ENCODE measurements around the gene TNIK. TPM values are rescaled to one million over a fixed set of nuclear protein-coding genes. Genes with fewer than 3 reads are reported as not detected.

TNIK gene
- total RNA-seq, 1 experiment from 2014 or later: 0.69 TPM

GRCh38 chr3:171340434-171340833, 119.8 kb downstream of the TNIK start:
- H3K27me3 ChIP-seq (replicated peaks; ENCODE audit: insufficient read depth, low read depth, low read length, poor library complexity): no peaks in the 10 kb centered on the region
- intact Hi-C loops (cut with micrococcal nuclease; ENCODE audit: unreplicated experiment): no loop called here
- no peak for DNase-seq (ENCODE audit: low spot score)
- BruUV-seq (replicated peaks): no TSS peak
- no peak overlapping the region for H3K27ac ChIP-seq (ENCODE audit: low read depth, low read length, poor library complexity, severe bottlenecking)
- H3K36me3 ChIP-seq (ENCODE audit: insufficient read depth, low read length, poor library complexity, severe bottlenecking): no peaks in the 10 kb centered on the region
- POLR2A ChIA-PET (ENCODE audit: low non-redundant PET): no interaction called here
- TF ChIP-seq CTCF (conservative IDR thresholded peaks at IDR 0.05; ENCODE audit: low read depth, low read length) (no peak), EZH2 (IDR thresholded peaks at IDR 0.05; ENCODE audit: borderline replicate concordance, low read depth, low read length, poor library complexity, severe bottlenecking) (no peak)
- H3K9me3 ChIP-seq (ENCODE audit: low read depth, low read length, poor library complexity, severe bottlenecking): no peaks in the 10 kb centered on the region
- H3K4me3 ChIP-seq (ENCODE audit: low read depth, low read length, poor library complexity, severe bottlenecking): no peak overlapping the region
- no peaks in the 10 kb centered on the region for H3K4me1 ChIP-seq (ENCODE audit: insufficient read depth, low read length, poor library complexity, severe bottlenecking)
- CTCF ChIA-PET: no interaction called here

- Histone ChIP-seq H3K27ac (ENCODE audit: low read depth, low read length, poor library complexity, severe bottlenecking) (no peak overlapping the region), H3K9me3 (ENCODE audit: low read depth, low read length, poor library complexity, severe bottlenecking) (no peaks in the 10 kb centered on the region), H3K27me3 (replicated peaks; ENCODE audit: insufficient read depth, low read depth, low read length, poor library complexity) (no peaks in the 10 kb centered on the region), H3K4me3 (ENCODE audit: low read depth, low read length, poor library complexity, severe bottlenecking) (no peak overlapping the region), H3K4me1 (ENCODE audit: insufficient read depth, low read length, poor library complexity, severe bottlenecking) (no peaks in the 10 kb centered on the region), H3K36me3 (ENCODE audit: insufficient read depth, low read length, poor library complexity, severe bottlenecking) (no peaks in the 10 kb centered on the region)
- intact Hi-C loops (cut with micrococcal nuclease; ENCODE audit: unreplicated experiment): no loop called here
- POLR2A ChIA-PET (ENCODE audit: low non-redundant PET): no interaction called here
- no peak for DNase-seq (ENCODE audit: low spot score)
- BruUV-seq (replicated peaks): no TSS peak
- no peak for TF ChIP-seq EZH2 (IDR thresholded peaks at IDR 0.05; ENCODE audit: borderline replicate concordance, low read depth, low read length, poor library complexity, severe bottlenecking)
- no peak for TF ChIP-seq CTCF (conservative IDR thresholded peaks at IDR 0.05; ENCODE audit: low read depth, low read length)
- CTCF ChIA-PET: no interaction called here
These were observed 120.6 kb downstream of the TNIK start for GRCh38 chr3:171339598-171339997.

- intact Hi-C loops (cut with micrococcal nuclease; ENCODE audit: unreplicated experiment): no loop called here
- no peaks in the 10 kb centered on the region for H3K4me1 ChIP-seq (ENCODE audit: insufficient read depth, low read length, poor library complexity, severe bottlenecking)
- CTCF ChIA-PET: no interaction called here
- H3K27me3 ChIP-seq (replicated peaks; ENCODE audit: insufficient read depth, low read depth, low read length, poor library complexity): no peaks in the 10 kb centered on the region
- H3K27ac ChIP-seq (ENCODE audit: low read depth, low read length, poor library complexity, severe bottlenecking): no peak overlapping the region
- DNase-seq (ENCODE audit: low spot score): no peak
- no peaks in the 10 kb centered on the region for H3K9me3 ChIP-seq (ENCODE audit: low read depth, low read length, poor library complexity, severe bottlenecking)
- no peak overlapping the region for H3K4me3 ChIP-seq (ENCODE audit: low read depth, low read length, poor library complexity, severe bottlenecking)
- TF ChIP-seq CTCF (conservative IDR thresholded peaks at IDR 0.05; ENCODE audit: low read depth, low read length) (no peak), EZH2 (IDR thresholded peaks at IDR 0.05; ENCODE audit: borderline replicate concordance, low read depth, low read length, poor library complexity, severe bottlenecking) (no peak)
- POLR2A ChIA-PET (ENCODE audit: low non-redundant PET): no interaction called here
- BruUV-seq (replicated peaks): no TSS peak
- no peaks in the 10 kb centered on the region for H3K36me3 ChIP-seq (ENCODE audit: insufficient read depth, low read length, poor library complexity, severe bottlenecking)
These were observed 123.8 kb downstream of the TNIK start for GRCh38 chr3:171336406-171336805.

Data from A673 (cell line).